Kidney capillary endothelial cell (primary cell): Measurements from ENCODE around the gene SLCO6A1.

Experiments
- DNase-seq: peaks from one replicate; pipeline ENCODE4 v3.0.0-alpha.2; 2018; ENCODE audit warnings: low spot score

Gene SLCO6A1

DNA sequence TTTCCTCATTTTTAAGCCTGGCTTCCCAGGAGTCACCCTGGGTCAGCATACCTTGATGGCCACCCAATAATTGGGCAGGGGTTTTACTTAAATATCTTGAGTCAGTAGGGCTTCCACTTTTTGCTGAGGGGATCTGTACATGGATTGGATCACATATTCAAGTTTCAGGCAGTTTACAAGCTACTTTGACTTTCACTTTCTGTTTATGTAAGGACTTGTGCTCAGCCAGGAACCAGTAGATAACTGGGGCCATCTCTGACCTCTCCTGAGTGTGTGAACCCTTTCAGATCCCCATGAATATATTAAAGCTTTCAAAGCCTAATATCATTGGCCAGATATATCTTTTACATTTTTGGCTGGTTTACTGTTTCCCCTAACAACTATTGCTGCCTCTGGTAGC, 45.1 kb downstream of the SLCO6A1 start:
- DNase-seq = no peak

DNA sequence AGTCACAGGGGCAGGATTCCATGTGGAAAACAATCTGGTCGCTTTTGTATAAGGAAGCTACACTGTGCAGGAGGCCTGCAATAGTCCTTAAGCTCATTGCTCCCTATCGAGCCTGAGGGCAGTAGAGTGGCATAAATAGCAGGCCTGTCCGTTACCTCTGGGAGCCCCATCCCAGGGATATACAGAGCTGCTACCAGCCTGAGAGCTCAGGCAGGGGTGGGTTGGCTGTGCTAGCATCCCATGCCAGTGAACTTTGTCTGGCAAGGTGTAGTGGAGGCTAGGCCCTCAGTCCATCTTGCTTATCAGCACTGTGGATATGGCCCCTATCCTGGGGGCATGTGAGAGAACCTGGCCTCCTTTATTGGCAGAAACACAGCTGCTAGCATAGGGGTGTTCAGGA, 47.7 kb downstream of the SLCO6A1 start:
- DNase-seq = no peak

DNA sequence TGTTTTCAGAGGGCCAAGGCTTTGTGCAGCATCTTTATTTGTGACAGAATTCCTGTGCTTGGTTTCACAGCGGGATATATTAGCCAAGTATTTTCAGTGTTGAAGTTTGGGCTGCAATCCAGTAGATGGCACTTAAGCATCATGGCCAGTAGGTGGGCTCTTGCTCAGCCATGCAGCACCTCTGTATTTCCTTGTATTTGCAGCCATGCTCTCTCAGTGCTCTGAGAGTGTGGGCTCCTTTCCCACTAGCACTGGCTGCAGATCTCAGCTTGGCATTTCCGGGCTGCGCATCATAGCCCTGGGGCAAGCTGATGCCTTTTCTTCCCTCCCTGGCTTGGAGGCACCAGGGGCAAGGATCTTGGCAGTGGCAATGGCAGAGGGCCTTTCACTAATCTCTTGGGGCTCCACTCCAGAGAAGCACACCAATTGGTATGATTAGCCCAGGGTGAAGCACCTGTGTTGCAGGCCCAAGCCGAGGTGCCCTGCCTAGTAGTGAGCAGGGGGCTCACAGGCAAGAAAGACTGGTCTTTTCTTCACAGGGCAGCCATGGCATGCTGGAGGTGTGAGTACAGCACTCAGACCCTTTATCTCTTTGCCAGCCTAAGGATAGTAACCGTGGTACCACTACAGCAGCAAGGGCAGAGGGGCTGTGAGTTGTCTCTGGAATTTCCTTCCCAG, 48.3 kb downstream of the SLCO6A1 start:
- DNase-seq = no peak

DNA sequence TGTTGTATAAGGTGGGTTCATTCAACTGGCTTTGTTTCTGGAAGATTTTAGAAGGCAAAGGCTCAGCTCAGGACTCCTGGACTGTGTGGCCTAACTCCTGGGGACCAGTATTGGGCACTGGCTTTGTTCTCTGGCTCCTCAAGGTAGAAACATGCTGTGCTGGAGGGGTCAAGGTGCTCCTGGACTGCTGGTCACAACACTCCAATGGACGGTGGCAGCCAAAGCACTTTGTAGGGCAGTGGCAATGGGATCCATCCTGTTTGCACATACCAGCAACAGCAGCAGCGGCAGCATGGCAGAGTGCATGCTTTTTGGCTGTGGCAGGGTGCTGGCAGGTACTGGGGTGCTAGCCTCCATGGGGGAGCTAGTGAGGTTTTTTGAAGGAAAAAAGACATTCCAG, 65.3 kb downstream of the SLCO6A1 start:
- no peak for DNase-seq

DNA sequence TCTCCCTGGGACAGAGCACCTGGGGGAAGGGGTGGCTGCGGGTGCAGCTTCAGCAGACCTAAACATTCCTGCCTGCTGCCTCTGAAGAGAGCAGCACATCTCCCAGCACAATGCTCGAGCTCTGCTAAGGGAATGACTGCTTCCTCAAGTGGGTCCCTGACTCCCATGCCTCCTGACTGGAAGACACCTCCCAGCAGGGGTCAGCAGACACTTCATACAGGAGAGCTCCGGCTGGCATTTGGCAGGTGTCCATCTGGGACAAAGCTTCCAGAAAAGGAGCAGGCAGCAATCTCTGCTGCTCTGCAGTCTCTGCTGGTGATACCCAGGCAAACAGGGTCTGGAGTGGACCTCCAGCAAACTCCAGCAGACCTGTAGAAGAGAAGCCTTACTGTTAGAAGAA, 77.2 kb downstream of the SLCO6A1 start:
- DNase-seq = no peak

DNA sequence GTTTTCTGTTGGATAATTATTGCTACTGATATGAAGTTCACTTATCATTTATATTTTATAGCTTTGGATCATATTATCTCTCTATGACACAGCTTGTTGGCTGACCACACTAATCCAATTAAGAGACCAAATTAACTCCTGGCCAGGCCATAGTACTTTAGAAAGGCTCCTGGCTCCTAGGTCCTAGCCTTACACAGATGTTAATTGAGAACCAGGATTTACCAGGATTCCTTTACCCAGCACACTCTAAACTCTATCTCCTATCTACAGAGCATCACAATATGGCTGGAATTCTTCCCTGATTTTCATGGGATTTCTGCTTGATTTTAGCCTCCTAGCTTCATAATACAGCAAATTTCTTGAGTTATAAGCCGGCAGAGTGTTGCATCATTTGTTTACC, 80.3 kb downstream of the SLCO6A1 start:
- DNase-seq = no peak

DNA sequence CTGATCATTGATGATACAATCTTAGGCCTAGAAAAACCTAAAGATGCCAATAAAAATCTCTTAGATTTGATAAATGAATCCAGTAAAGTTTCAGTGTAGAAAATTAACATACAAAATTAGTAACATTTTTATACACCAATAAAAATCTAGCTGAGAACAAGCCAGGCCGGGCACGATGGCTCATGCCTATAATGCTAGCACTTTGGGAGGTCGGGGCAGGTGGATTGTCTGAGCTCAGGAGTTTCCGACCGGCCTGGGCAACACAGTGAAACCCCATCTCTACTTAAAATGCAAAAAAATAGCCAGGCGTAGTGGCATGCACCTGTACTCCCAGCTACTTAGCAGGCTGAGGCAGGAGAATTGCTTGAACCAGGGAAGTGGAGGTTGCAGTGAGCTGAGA, 84.4 kb downstream of the SLCO6A1 start:
- DNase-seq = no peak

DNA sequence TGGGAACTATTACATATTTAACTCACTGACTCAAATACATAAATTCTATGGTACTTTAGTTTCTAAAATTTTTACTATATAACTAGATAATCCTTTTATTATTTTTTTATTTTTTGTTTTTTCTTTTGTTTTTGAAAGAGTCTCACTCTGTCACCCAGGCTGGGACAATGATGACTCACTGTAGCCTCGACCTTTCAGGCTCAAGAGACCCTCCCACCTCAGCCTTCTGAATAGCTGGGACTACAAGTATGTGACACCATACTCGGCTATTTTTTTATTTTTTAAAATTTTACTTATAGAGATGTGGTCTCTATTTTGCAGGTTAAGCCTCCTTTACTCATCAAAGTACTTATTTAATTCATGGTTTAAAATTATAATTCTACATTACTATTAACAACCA, 110.6 kb downstream of the SLCO6A1 start:
- DNase-seq = no peak

DNA sequence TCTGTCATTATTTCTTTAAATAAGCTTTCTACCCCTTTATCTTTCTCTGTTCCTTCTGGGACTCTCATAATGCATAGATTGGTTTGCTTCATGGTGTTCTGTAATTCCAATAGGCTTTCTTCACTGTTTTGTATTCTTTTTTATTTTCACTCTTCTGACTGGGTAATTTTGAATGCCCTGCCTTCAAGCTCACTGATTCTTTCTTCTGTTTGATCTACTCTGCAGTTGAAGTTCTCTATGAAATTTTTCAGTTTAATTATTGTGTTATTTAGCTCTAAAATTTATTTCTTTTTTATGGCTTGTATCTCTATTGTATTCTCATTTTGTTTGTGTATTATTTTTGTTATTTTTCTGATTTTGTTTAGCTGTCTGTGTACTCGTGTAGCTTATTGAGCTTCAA, 113.4 kb downstream of the SLCO6A1 start:
- no peak for DNase-seq

DNA sequence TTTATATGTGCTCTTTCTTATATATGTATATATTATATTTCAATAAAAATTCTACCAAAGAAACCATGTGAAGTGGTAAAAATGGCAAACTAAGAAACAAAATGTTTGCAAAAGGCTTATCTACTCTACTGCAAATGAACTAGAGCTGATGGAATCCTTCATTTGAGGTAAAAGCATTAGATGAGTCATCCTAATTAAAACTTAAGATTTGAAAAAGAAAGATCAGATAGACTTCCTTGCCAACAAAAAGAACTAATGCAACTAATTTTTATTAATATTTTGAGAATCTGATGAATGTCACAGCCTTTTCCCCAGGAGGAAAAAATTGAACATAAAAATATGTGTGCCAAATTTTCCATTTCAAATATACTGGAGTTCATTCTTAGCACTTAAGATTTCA, 118.6 kb downstream of the SLCO6A1 start:
- no peak for DNase-seq

DNA sequence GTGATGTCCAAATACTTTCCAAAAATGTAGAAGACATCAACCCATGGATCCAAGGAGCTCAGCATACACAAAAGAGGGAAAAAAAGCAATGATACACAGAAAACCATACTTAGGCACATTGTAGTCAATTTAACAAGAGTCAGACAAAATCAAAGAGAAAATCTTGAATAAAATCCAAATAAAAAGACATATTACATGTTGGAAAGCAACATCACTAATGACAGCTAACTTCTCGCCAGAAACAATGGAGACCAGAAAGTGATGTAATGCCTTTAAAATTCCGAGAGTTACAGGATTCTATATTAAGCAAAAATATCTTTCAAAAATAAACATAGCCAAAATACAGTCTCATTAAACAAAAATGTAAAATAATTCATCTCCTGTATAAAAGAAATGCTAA, 122.9 kb downstream of the SLCO6A1 start:
- DNase-seq = no peak

DNA sequence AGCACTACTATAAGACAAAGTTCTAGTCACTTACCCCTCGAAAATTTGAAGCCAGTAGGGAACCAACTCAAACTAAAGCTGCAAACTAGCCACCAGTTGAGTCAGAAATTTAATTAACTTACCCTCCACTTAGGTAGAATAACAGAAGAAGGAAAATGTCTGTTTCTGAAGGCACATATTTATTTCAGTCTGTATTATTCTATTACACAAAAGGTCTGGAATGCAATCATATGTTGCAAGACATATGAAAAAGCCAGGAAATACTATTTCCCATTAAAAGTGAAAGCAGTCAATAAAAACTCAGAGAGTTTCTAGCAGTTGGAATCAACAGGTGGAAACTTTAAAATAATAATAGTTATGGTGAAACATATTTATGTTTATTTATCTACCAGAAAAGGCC, 123.5 kb downstream of the SLCO6A1 start:
- no peak for DNase-seq

DNA sequence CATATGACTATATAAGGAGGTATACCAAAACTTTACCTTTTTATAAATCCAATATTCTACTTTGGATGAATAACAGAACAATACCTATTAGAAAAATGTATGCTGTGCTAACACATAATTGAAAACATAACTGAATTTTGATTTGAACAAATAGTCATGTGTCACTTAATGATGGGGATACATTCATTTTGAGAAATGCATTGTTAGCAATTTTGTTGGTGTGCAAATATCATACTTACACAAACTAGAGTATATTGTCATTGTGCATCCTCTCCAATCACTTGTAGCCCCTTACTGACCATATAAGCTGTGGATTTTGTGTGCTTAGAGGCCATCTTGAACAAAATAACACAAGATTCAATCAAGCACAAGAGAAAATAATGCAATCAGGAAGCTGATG, 130.4 kb downstream of the SLCO6A1 start:
- no peak for DNase-seq

DNA sequence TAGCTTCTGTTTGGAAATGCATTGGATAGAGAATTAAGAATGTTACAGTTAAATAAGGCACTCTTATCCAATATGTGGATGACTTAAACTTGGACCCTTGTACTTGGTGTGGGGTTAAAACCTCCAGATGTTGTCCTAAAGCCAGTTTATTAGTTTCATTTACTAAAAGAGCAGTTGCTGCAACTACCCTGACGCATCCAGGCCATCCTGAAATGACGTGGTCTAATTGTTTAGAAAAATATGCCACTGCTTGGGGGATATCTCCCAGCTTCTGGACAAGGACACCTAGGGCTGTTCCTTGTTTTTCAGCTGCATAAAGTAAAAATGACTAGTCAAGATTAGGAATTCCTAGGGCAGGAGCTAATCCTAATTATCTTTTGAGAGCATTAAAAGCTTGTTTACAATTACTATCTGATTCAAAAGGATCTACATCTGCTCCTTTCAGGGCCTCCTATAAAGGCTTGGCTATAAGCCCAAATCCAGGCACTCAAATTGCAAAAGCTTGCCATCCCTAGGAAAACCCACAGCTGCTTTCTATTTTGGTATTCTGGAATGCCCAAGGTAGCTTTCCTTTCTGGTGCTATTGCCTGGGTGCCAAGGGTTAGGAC, 157.0 kb downstream of the SLCO6A1 start:
- no peak for DNase-seq

DNA sequence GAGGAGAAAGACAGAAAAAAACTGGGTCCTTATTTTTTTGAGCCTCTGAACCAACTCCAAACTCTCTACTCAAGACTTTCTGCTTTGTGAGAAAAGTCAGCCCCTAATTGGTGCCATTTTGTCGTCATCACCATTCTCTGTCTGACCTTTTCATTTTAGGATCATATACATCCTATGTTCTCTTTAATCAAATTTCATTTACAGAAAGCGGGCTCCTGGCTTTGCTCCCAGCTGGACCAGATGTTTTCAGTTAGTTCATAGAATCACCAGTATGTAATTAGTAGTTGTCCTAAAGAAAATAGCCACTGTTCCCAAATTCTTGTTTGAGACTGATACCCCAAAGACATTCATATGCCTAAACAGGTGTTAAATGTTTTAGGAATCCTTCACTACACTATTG, 174.1 kb downstream of the SLCO6A1 start:
- DNase-seq = no peak
